Ishikawa (cell line): ENCODE results near the gene IKZF3.

Experiments used
- CEBPB ChIP-seq: IDR thresholded peaks from 2 replicates; pipeline ENCODE4 v1.6.1; 2012
- EP300 ChIP-seq: IDR thresholded peaks from 2 replicates; pipeline ENCODE4 v1.6.1; 2012; ENCODE audit warnings: borderline replicate concordance
- FOXM1 ChIP-seq: IDR thresholded peaks from 2 replicates; pipeline ENCODE4 v1.6.1; 2012; ENCODE audit warnings: low read depth, borderline replicate concordance
- NFIC ChIP-seq: IDR thresholded peaks from 2 replicates; pipeline ENCODE4 v1.6.1; 2012
- RAD21 ChIP-seq: IDR thresholded peaks from 2 replicates; pipeline ENCODE4 v1.6.1; 2012; ENCODE audit warnings: low read depth
- TAF1 ChIP-seq: IDR thresholded peaks from 2 replicates; pipeline ENCODE4 v1.6.1; 2012; ENCODE audit warnings: low read depth, mild to moderate bottlenecking
- TEAD4 ChIP-seq: IDR thresholded peaks from 2 replicates; pipeline ENCODE4 v1.6.1; 2012
- TF ChIP-seq, protein P1 (sequence below): IDR thresholded peaks from 2 replicates; pipeline ENCODE4 v1.6.1; 2012; ENCODE audit warnings: low read depth, mild to moderate bottlenecking
- TF ChIP-seq, protein P2 (sequence below): IDR thresholded peaks from 2 replicates; pipeline ENCODE4 v1.6.1; 2012

DNA sequence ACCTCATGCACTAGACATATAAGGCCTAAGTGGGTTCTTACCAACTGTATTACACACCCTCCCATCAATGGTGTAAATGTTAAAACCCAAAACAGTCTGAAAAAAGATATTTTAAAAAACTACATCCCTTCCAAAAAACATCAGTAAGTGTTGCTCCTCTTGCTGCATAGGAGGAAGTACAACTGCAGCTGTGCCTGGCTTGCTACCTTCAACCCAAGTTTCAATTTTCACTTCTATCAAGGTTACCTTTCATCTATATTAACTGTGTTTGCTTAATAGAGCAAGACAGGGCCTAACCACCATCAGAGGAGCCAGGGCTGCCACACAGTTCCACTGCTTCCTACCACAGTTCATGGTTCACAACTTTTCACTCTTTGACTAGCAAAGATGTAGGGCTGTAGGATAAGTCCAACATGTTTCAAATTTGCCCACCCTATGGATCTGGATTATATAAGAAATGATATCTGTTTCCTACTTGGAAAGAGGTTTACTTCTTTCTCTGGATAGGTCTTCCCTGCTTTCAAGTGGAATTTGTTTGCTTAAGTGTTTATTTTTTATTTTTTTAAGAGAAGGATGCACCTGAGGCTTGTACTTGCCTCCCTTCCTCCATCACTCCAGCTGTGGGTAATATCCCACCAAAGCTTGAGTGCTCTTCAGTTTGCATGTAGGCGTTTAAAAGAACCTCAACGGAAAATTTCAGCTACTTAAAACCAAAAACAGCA, 69.7 kb downstream of the IKZF3 start:
- TF ChIP-seq TAF1, result no peak
- no peak for TF ChIP-seq CEBPB
- no peak for TF ChIP-seq EP300
- TF ChIP-seq, protein P1, sequence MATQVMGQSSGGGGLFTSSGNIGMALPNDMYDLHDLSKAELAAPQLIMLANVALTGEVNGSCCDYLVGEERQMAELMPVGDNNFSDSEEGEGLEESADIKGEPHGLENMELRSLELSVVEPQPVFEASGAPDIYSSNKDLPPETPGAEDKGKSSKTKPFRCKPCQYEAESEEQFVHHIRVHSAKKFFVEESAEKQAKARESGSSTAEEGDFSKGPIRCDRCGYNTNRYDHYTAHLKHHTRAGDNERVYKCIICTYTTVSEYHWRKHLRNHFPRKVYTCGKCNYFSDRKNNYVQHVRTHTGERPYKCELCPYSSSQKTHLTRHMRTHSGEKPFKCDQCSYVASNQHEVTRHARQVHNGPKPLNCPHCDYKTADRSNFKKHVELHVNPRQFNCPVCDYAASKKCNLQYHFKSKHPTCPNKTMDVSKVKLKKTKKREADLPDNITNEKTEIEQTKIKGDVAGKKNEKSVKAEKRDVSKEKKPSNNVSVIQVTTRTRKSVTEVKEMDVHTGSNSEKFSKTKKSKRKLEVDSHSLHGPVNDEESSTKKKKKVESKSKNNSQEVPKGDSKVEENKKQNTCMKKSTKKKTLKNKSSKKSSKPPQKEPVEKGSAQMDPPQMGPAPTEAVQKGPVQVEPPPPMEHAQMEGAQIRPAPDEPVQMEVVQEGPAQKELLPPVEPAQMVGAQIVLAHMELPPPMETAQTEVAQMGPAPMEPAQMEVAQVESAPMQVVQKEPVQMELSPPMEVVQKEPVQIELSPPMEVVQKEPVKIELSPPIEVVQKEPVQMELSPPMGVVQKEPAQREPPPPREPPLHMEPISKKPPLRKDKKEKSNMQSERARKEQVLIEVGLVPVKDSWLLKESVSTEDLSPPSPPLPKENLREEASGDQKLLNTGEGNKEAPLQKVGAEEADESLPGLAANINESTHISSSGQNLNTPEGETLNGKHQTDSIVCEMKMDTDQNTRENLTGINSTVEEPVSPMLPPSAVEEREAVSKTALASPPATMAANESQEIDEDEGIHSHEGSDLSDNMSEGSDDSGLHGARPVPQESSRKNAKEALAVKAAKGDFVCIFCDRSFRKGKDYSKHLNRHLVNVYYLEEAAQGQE, result no peak
- TF ChIP-seq, protein P2, sequence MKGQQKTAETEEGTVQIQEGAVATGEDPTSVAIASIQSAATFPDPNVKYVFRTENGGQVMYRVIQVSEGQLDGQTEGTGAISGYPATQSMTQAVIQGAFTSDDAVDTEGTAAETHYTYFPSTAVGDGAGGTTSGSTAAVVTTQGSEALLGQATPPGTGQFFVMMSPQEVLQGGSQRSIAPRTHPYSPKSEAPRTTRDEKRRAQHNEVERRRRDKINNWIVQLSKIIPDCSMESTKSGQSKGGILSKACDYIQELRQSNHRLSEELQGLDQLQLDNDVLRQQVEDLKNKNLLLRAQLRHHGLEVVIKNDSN, result no peak
- TF ChIP-seq RAD21, result no peak
- TF ChIP-seq FOXM1, result no peak
- no peak for TF ChIP-seq TEAD4
- TF ChIP-seq NFIC, result no peak
